WERI-Rb-1 (cell line): ENCODE measurements around the gene GPER1.

Source experiments
- DNase-seq: peaks from one replicate; pipeline ENCODE4 v3.0.0-alpha.2; 2020
- H3K27ac ChIP-seq: fragments of 250-450 bp; sonication (Bioruptor Pico); 2 replicates; pipeline ENCODE4 v1.5.1; 2020; ENCODE audit warnings: mild to moderate bottlenecking, moderate library complexity
- H3K27me3 ChIP-seq: fragments of 250-450 bp; sonication (Bioruptor Pico); 2 replicates; pipeline ENCODE4 v1.5.1; 2021; ENCODE audit warnings: mild to moderate bottlenecking, low read depth, moderate library complexity; ENCODE audit not compliant: insufficient read depth, severe bottlenecking
- H3K36me3 ChIP-seq: fragments of 250-450 bp; sonication (Bioruptor Pico); 2 replicates; pipeline ENCODE4 v1.5.1; 2020; ENCODE audit warnings: mild to moderate bottlenecking, moderate library complexity
- H3K4me3 ChIP-seq: 2 replicates; pipeline ENCODE4 v1.5.1; 2011; ENCODE audit warnings: low read depth, mild to moderate bottlenecking, control low read depth, low read length
- H3K9me3 ChIP-seq: fragments of 250-450 bp; sonication (Bioruptor Pico); 2 replicates; pipeline ENCODE4 v1.5.1; 2021; ENCODE audit warnings: mild to moderate bottlenecking, moderate library complexity; ENCODE audit not compliant: severe bottlenecking
- TF ChIP-seq, protein P1 (sequence below): IDR thresholded peaks from 2 replicates; pipeline ENCODE4 v1.5.1; 2011; ENCODE audit warnings: low read depth, mild to moderate bottlenecking, control low read depth, inconsistent platforms, low read length

GPER1 gene

DNA sequence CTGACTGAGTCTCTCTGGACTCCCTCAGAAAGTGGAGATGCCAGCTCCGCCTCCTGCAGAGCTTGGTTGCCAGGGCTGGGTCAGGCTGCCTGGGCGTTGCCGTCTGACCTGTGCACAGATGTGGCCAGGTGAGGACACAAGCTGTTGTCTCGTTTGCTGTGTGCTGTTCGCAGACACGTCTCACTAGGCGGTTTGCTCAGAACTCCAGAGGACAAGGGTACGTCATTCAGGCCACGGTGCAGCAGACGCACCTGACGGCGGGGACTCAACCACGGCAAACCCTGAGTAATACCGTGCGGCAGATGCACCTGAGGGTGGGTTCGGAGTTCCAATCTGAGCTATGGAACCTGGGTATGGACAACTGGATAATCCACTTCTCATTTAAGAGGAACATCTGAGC, 11.7 kb downstream of the GPER1 start:
- TF ChIP-seq, protein P1, sequence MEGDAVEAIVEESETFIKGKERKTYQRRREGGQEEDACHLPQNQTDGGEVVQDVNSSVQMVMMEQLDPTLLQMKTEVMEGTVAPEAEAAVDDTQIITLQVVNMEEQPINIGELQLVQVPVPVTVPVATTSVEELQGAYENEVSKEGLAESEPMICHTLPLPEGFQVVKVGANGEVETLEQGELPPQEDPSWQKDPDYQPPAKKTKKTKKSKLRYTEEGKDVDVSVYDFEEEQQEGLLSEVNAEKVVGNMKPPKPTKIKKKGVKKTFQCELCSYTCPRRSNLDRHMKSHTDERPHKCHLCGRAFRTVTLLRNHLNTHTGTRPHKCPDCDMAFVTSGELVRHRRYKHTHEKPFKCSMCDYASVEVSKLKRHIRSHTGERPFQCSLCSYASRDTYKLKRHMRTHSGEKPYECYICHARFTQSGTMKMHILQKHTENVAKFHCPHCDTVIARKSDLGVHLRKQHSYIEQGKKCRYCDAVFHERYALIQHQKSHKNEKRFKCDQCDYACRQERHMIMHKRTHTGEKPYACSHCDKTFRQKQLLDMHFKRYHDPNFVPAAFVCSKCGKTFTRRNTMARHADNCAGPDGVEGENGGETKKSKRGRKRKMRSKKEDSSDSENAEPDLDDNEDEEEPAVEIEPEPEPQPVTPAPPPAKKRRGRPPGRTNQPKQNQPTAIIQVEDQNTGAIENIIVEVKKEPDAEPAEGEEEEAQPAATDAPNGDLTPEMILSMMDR: no peak
- Histone ChIP-seq H3K27ac (no peak overlapping the region), H3K9me3 (no peaks in the 10 kb centered on the region), H3K36me3 (peaks cover 5% of the 10 kb centered on the region; the same call in 1 of the 2 replicates), H3K27me3 (no peaks in the 10 kb centered on the region), H3K4me3 (no peak overlapping the region)
- no peak for DNase-seq

DNA sequence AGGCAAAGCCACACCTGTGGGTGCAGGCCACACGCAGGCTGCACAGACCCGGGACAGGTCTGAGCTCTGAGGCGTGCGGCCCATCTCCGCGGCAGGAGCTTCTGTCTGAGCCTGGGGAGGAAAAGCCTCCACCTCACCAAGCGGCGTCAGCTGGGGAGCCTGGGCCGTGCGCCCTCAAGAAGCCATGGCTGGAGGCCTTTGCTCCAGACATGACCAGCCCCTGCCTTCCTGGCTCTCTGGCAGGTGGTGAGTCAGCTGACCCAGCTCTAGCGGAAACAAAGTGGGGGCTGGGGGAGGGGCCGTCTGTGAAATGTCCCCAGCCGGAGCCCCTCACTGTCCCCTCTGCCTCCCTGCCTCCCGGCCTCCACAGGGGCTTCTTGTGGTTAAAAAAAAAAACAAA, 12.5 kb downstream of the GPER1 start:
- Histone ChIP-seq H3K27me3 (no peaks in the 10 kb centered on the region), H3K4me3 (no peak overlapping the region), H3K9me3 (no peaks in the 10 kb centered on the region), H3K36me3 (peaks cover 5% of the 10 kb centered on the region; the same call in 1 of the 2 replicates), H3K27ac (no peak overlapping the region)
- no peak for DNase-seq
- TF ChIP-seq, protein P1: no peak

DNA sequence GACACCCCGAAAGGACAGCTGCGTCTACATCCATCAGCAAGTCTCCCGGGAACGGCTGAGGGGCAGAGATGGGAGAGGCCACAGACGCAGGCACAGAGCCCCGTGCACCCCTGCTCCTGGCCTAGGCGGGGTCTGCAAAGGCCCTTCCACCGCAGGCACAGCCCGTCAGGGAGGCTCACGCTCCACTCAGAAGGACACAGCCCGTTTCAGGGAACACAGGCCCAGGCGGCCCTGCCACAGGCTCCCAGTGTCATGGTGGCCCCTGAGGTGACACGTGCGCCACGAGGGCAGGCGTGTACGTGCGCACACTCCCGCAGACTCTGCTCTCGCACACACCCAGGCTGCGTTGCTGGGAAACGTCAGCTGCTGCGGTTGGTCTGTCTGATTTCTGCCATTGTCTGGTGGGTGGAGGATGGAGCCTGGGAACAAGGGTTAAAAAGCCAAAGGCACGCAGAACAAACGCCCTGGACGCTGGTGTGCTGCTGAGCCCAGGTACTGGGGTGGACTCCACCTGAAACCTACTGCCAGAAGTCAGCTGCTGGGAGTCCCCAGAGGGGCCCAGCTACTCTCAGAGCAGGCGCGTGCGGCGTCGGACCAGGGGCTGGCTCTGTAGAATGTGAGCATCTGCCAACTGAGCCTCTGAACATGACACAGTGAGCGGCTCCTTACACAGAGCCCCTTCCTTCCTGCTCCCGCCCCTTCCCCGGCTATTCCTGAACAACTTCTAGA, 13.1 kb downstream of the GPER1 start:
- no peaks in the 10 kb centered on the region for H3K27me3 ChIP-seq
- peaks cover 5% of the 10 kb centered on the region; the same call in 1 of the 2 replicates for H3K36me3 ChIP-seq
- DNase-seq: no peak
- no peak overlapping the region for H3K4me3 ChIP-seq
- H3K27ac ChIP-seq: no peak overlapping the region
- TF ChIP-seq, protein P1: no peak
- H3K9me3 ChIP-seq: no peaks in the 10 kb centered on the region

DNA sequence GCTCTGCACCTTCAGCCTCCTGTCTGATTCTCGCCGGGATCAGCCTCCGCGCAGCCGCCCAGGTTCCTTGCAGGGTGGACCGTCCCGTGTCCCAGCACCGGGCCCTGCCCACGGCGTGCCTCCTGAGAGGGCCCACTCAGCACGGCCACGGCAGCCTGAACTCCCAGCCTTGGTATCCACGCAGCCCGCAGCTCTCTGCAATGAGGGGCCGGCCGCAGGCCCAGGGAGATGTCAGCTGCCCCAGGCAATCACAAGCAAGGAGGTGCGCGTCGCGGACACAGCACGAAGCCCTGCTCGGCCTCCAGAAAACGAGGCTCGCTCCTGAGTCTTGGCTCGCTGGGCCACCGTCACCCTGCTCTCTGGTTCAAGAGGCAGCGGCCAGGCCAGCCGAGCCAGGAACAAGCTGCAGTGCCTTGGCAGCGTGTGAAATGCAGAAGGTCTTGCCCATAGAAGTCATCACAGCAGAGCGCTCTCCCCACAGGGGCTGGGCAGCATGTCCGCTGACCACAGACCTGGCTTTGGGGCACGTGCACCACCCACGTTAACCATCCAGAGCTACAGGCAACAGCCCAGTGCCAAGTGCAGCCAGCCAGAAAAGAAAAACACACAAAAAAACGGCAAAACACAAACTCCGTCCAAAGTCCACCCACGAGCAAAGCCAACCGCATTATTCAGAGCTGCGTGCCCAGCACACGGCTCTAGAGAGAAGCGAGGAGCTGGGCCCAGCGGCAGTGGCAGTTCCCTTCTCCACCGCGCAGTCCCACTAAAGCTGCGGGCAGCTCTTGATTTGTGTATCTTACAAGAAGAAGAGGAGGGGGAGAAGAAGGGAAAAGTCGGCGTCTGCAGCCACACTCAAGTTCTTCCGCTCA, 13.9 kb downstream of the GPER1 start:
- TF ChIP-seq, protein P1: no peak
- Histone ChIP-seq H3K36me3 (peaks cover 5% of the 10 kb centered on the region; the same call in 1 of the 2 replicates), H3K27ac (no peak overlapping the region), H3K9me3 (no peaks in the 10 kb centered on the region), H3K27me3 (no peaks in the 10 kb centered on the region), H3K4me3 (no peak overlapping the region)
- no peak for DNase-seq

DNA sequence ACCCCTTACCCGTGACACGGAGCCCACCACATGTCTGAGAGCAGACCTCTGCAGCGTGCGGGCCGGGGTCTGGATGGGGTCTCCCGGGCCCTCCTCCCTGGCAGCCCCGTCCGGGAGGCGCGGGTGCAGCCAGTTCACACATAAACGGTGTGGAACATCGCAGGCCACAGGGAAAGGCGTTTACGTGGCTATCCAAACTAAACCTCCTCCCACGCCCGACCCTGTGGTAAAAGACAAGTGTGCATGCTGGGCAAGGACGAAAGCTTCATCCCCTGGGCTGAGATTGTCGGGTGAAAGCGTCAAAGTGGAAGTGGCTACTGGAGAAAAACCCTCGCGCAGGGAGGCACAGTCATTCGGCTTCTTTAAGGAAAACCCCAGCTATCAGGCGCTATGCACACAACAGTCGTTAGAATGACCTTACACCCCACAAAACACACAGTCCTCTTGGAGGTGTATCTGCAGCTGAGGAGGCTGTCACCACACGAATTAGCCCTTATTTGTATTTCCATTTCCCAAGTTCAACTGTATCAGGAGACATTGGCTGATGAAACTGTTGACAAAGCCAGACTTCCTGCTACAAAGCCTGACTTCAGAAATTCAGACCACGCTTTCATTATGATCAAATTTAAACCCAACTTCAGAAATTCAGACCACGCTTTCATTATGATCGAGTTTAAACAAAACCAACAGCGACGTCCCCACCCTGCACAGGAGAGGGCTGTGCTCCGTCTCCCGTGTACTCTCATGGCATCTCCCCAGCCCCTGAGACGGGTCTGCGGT, 15.3 kb downstream of the GPER1 start:
- no peak for DNase-seq
- Histone ChIP-seq H3K9me3 (no peaks in the 10 kb centered on the region), H3K36me3 (peaks cover under 1% of the 10 kb centered on the region; the same call in 1 of the 2 replicates), H3K27me3 (no peaks in the 10 kb centered on the region), H3K27ac (no peak overlapping the region), H3K4me3 (no peak overlapping the region)
- TF ChIP-seq, protein P1: no peak
